ENCODE results near the gene MLST8.

- TF ChIP-seq ZNF274 (IDR thresholded peaks at IDR 0.05; ENCODE audit: low read depth, low read length) = no peak
- no peak for TF ChIP-seq SUZ12 (IDR thresholded peaks at IDR 0.05; ENCODE audit: extremely low read depth, insufficient read depth, insufficient read length)
These were observed 30.6 kb downstream of the MLST8 start for GRCh38 chr16:2235695-2236336.

All from NT2/D1 (cell line).